T-helper 2 cell treated with Interferon-gamma antibody and Interleukin-4, amounts not matched to agents 100 ng/mL and 5 ng/mL, for 36 hours (primary cell): ENCODE data around the gene SF3B2. TPM values are rescaled to one million over a fixed set of nuclear protein-coding genes. Genes with fewer than 3 reads are reported as not detected.
"Not testable (repeated sequence)": the region's sequence is repeated elsewhere in the genome, so short reads cannot be mapped to it uniquely, and the experiment has no call there.

Experiments used
- intact Hi-C: fragments of 100-400 bp; cut with micrococcal nuclease; formaldehyde crosslinking; loops from one replicate; pipeline ENCODE4 v1.15.1; 2023
- total RNA-seq: library from RNA; stranded (reverse); gene quantifications from 2 replicates; pipeline ENCODE4 v1.2.3, GENCODE V29; 2022

The SF3B2 gene
- total RNA-seq, 1 donor from 2014 or later = 226 TPM

DNA sequence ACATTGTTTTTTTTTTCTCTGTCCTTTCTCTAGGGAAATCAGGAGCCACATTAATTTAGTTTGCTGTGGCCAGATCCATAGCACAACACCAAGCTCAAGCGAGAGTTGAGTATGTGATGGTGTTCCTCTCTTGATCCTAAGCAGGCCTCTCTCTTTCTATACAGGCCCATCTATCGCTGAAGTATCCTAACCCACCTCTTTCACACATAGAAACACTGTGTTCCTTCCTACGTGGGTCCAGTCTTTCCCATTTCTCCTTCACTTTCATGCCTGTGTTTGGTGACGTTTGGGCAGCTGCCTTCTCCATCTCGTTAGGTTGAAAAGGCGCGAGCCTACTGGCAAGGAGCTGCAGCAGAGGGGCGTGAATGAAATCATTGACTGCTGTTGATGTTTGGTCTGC is 20.4 kb downstream of the SF3B2 start:
- intact Hi-C loops = no loop called here

- intact Hi-C loops = no loop called here
Measured at GRCh38 chr11:66073669-66074068, 21.5 kb downstream of the SF3B2 start.

GRCh38 chr11:66075273-66075672 is 23.1 kb downstream of the SF3B2 start:
- intact Hi-C loops = no loop called here

DNA sequence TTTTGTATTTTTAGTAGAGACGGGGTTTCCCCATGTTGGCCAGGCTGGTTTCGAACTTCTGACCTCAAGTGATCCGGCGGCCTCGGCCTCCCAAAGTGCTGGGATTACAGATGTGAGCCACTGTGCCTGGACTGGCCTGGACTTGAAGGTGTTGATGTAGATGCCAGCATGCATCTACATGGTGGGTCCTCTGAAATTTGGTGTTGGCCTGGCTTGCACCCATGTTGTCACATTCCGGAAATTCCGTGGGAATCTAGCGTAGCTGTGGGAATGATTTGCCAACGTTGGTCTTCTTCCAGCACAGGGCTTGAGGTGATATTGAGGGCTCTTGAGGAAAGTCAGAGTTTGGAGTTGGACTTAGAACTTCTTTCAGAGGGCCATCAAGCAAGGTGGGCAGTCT is 24.4 kb downstream of the SF3B2 start:
- intact Hi-C loops = no loop called here

DNA sequence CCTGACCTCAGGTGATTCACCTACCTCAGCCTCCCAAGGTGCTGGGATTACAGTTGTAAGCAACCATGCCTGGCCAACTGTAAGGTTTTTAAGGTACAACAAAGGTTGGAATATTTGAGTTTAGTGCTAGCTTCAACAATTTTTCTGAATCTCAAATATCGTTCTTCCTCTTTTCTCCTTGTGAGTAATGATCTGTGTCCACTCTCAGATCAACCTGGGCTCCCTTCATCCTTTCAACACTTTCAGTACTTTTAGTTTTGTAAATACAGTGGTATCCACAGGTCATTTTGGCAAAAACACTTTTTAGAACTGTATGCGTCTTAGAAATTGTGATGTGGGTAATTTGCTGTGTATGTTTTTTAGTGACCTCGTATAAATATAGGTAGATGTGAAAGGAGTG is 25.8 kb downstream of the SF3B2 start:
- intact Hi-C loops = no loop called here

GRCh38 chr11:66078949-66079348 is 26.8 kb downstream of the SF3B2 start:
- intact Hi-C loops = not testable (repeated sequence)

DNA sequence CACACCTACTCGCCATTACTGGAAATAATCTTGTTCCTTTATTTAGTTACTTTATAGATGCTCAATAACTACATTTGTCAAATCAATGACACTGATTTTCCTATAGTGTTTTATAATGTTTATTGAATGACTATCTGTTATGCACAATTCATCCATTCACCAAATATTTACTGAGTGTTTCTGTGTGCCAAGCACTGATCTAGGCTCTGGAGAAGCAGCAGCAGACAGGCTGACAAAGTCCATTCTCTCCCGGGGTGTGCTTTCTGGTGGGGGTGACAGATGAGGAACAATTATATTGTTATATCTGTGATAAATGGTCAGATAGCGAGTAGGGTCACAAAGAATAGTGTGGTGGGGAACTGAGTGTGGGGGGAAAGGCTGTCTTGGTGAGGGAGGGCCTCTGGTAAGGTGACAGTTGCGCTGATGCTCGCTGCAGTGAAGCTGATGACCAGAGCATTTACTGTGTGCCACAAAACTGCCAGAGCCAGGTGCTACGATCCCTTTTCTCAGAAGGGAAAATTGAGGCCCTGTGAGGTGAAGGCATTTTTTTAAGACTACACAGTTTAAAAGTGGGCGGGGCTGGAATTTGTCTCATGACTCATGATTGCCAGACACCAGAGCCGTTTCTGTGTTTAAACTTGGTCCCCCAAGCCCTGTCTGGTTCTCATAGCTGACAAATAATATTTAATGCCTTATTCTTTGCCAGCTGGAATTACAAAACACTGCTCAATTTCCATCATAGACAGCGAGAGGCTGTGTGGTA is 28.1 kb downstream of the SF3B2 start:
- intact Hi-C loops = loop anchor here (2.0 kb wide), 2 partner anchors 35 to 47 kb away; no protein-coding TSS in a partner anchor

DNA sequence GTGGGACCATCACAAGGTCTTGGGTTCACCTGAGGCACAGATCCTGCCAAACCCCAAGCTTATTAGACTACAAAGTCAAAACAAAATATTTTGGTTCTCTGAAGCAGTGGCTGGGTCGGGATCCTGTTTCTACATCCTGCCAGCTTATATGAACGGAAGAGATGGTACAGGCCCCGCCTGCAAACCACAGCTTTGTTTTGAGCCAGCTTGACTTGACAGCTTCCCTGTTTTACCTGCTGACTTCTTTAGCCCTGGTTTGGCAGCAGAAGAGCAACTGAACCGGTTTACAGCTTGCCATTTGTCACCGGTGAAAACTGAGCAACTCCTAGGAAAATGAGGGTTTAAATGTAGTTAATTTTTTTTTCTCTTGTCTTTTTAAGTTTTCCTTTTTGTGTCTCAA is 29.3 kb downstream of the SF3B2 start:
- intact Hi-C loops = loop anchor here (1.0 to 2.0 kb wide), 3 partner anchors 20 to 45 kb away; no protein-coding TSS in a partner anchor

GRCh38 chr11:66082946-66083698 is 31.0 kb downstream of the SF3B2 start:
- intact Hi-C loops = no loop called here

- intact Hi-C loops = no loop called here
Measured at GRCh38 chr11:66083767-66084166, 31.6 kb downstream of the SF3B2 start.

GRCh38 chr11:66084821-66085475 is 32.8 kb downstream of the SF3B2 start:
- intact Hi-C loops = no loop called here

GRCh38 chr11:66087148-66087908 is 35.2 kb downstream of the SF3B2 start:
- intact Hi-C loops = no loop called here

DNA sequence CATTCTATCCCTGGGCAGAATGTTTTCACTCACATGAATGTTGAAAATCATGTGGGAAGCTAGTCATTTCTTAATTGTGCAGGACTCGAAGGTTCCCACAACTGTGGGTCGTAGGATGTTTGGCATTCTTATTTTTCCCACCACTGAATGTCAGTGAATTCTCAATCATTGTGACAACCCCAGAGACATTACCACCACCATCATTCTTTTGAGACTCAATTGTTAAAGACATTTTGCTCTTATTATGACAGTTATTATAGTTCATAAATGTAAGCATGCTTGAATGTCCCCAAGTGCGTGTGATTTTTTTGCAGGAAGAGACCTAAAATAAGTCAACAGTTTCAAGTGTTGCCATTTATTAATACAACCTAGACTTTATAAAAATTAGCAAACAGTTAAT is 36.9 kb downstream of the SF3B2 start:
- intact Hi-C loops = no loop called here

- intact Hi-C loops = no loop called here
Measured at GRCh38 chr11:66090288-66090687, 38.1 kb downstream of the SF3B2 start.

DNA sequence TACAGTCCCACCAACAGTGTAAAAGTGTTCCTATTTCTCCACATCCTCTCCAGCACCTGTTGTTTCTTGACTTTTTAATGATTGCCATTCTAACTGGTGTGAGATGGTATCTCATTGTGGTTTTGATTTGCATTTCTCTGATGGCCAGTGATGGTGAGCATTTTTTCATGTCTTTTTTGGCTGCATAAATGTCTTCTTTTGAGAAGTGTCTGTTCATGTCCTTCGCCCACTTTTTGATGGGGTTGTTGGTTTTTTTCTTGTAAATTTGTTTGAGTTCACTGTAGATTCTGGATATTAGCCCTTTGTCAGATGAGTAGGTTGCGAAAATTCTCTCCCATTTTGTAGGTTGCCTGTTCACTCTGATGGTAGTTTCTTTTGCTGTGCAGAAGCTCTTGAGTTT is 40.0 kb downstream of the SF3B2 start:
- intact Hi-C loops = not testable (repeated sequence)

DNA sequence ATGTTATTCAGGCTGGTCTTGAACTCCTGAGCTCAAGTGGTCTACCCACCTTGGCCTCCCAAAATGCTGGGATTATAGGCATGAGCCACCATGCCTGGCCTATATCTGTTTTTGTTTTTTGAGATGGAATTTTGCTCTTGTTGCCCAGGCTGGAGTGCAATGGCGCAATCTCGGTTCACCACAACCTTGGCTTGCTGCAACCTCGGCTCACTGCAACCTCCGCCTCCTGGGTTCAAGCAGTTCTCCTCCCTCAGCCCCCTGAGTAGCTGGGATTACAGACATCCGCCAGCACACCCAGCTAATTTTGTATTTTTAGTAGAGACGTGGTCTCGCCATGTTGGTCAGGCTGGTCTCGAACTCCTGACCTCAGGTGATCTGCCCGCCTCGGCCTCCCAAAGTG is 47.6 kb downstream of the SF3B2 start:
- intact Hi-C loops = loop anchor here (2.0 kb wide), 1 partner anchor 15 kb away; no protein-coding TSS in a partner anchor

DNA sequence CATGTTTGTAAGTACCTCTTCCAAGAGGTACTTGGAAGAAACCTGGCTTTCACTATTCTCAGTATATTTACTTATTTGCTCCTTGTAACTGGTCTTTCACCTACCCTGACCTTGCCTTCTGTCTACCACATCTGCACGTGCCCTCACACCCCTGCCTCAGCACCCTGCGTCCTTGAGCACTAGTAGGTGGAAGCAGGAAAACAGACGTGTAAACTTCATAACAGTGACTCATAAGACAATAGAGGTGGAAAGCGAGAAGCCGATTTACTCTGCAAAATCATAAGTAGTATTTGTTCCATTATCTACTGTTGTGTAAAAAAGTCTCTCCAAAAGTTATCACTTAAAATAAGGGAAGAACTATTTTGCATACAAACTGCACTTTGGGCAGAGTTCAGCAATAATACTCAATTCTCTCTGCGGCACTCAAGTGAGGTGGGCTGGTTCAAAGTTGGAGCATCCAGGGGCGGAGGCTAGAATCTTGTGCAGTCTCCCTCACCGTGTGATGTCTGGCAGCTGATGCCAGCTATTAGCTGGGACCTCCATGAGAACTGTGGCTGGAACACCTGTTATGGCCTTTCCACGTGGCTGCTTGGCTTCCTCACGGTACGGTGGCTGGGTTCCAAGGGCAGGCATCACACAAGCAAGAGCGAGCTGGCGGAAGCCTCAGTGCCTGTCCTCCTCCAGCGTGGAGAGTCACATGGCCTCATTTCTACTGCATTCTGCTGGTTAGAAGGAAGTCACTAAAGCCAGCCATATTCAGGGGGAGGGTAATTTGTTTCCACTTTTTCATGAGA is 48.3 kb downstream of the SF3B2 start:
- intact Hi-C loops = loop anchor here (1.0 to 2.0 kb wide), 2 partner anchors 14 to 19 kb away; no protein-coding TSS in a partner anchor

DNA sequence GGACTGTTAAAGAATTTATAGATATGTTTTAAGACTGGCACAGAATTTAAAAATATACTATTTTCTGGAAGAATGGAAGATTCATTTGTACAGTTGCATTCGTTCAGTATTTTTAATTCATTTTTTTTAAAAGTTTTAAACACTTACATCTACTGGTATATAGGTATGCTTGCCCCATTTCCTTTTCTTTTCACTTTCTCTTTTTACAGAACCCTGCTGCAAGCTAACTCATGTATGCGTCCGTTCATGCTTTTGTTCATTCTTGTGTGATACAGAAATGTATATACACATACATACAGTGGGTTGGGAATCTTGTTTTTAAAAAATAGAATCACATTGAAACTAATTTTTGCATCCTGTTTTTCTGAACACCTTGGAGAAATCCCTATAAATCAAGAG is 48.9 kb downstream of the SF3B2 start:
- intact Hi-C loops = loop anchor here (1.0 to 2.0 kb wide), 2 partner anchors 14 to 20 kb away; no protein-coding TSS in a partner anchor

DNA sequence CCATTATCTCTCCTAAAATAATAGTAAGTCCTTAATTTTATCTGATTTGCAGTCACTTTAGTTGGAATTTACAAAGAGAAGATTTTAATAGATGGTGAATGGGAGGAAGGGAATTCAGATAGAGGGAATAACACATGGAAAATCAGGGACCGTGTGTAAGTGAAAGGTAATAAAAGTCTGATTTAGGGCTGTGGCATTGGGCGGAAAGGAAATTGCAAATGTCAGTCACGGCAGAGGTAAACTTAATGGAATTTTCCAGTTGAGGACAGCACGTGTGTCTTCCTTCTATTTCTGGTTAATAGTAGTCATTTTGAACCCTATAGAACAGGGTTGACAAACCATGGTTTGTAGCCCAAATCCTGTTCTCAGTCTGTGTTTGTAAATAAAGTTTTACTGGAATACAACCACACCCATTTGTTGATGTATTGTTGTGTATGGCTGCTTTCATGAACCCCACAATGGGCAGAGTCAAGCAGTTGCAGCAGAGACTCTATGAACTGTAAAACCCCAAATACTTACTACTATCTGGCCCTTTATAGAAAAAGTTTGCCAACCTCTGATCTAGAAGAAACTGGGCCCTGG is 52.0 kb downstream of the SF3B2 start:
- intact Hi-C loops = no loop called here
